Right lobe of liver (tissue), 6 donors: ENCODE results near the gene DLEC1. TPM values are rescaled to one million over a fixed set of nuclear protein-coding genes. Genes with fewer than 3 reads are reported as not detected.
A peak's percentile ranks its signal among the peaks of the same experiment; 100 is the strongest.
"Not testable (repeated sequence)": the region's sequence is repeated elsewhere in the genome, so short reads cannot be mapped to it uniquely, and the experiment has no call there.

Experiments used
- ATAC-seq, 4 donors: fragments of 200-7000 bp; cut with Tn5 transposase; one replicate each; pipeline ENCODE4 v1.9.1; 2020; ENCODE audit warnings: mild to moderate bottlenecking in 4 of 4, moderate library complexity in 4 of 4
- DNase-seq, 3 donors: peaks; one replicate each; pipeline ENCODE4 v3.0.0-alpha.2; 2020
- H3K27ac ChIP-seq, 3 donors: fragments of 200-600 bp; one replicate each; pipeline ENCODE4 v1.8.0; 2022
- H3K27me3 ChIP-seq, 2 donors: fragments of 200-600 bp; one replicate each; pipeline ENCODE4 v1.8.0; 2022
- H3K36me3 ChIP-seq, 4 donors: fragments of 200-600 bp; sonication (generic) in 1 of 4; one replicate each; pipeline versions ENCODE4 v1.5.1 to v1.8.0; 2017 to 2022; ENCODE audit warnings: control low read depth in 1 of 4
- H3K4me1 ChIP-seq, 4 donors: fragments of 200-600 bp; sonication (generic) in 1 of 4; one replicate each; pipeline versions ENCODE4 v1.5.1 to v1.8.0; 2017 to 2022; ENCODE audit warnings: control low read depth in 1 of 4
- H3K4me3 ChIP-seq, 3 donors: fragments of 200-600 bp; one replicate each; pipeline ENCODE4 v1.8.0; 2022
- H3K9me3 ChIP-seq, 4 donors: fragments of 200-600 bp; sonication (generic) in 1 of 4; one replicate each; pipeline versions ENCODE4 v1.5.1 to v1.8.0; 2017 to 2022; ENCODE audit warnings: control low read depth in 1 of 4
- CTCF ChIP-seq, 4 donors: fragments of 200-600 bp in 3 of 4; fragments of 450-650 bp in 1 of 4; IDR thresholded peaks; one replicate each; pipeline versions ENCODE4 v1.5.1 to v1.8.0; 2016 to 2022; ENCODE audit warnings: antibody characterized with exemption in 4 of 4, mild to moderate bottlenecking in 2 of 4
- POLR2A ChIP-seq: fragments of 450-650 bp; IDR thresholded peaks from one replicate; pipeline ENCODE4 v1.6.1; 2017; ENCODE audit warnings: antibody characterized with exemption, mild to moderate bottlenecking
- WGBS: methylation state at CpG from one replicate; pipeline ENCODE4 v1.1.6; 2018; ENCODE audit warnings: low coverage, low lambda C conversion rate; ENCODE audit not compliant: insufficient coverage; ENCODE audit errors: missing lambda C conversion rate; 5-methylcytosine and 5-hydroxymethylcytosine counted together
- intact Hi-C, 2 donors: fragments of 100-400 bp; cut with DNase I; formaldehyde crosslinking; loops; one replicate each; pipeline versions ENCODE4 v1.11.2 to v1.14.1; 2022
- total RNA-seq, 6 experiments: library from RNA; depleted of rRNA in 2 of 6; stranded (reverse); fragments of >200 nt in 2 of 6; fragmentation: NEBNext Ultra II Directional in 3 of 6; extraction: Animal tissue kit (Norgen Biotek cat#: 25700) in 3 of 6; gene quantifications; one replicate each; pipeline versions ENCODE4 v1.1.0 to v1.2.4, GENCODE V29; 2016 to 2023
- donor health status: DM: no; HTN: yes; CAD: no.
- donor health status: DM: no; HTN: no; CAD: no.
- donor health status: DM: no; HTN: no; CAD: no.
- donor health status: DM: no; HTN: yes; CAD: no.
- donor health status: DM: no; HTN: yes; CAD: no.

Gene DLEC1
- total RNA-seq, 6 experiments from 2014 or later, result 0.04 to 0.18 (median 0.15) TPM; not detected in 2

GRCh38 chr3:38134517-38135143, 95.6 kb downstream of the DLEC1 start:
- intact Hi-C loops, H3K9me3 ChIP-seq, ATAC-seq, H3K27me3 ChIP-seq: not testable (repeated sequence)
- peak overlapping the region; percentile 45 to 90 (median 67) for H3K27ac ChIP-seq
- peak; percentile 37 for TF ChIP-seq POLR2A
- peaks cover 0 to 44% (median 18%) of the 10 kb centered on the region in 4 donors for H3K36me3 ChIP-seq
- DNase-seq, result peak in 2 of 3 donors; percentile 15 to 45
- WGBS, result 39% methylated on average over 6 of the region's 10 CpGs
- peaks cover 0 to 74% (median 28%) of the 10 kb centered on the region in 4 donors for H3K4me1 ChIP-seq
- H3K4me3 ChIP-seq, result peak overlapping the region; percentile 97 to 99 (median 98)

- WGBS, result 15% methylated on average over 10 of the region's 10 CpGs
- H3K9me3 ChIP-seq, H3K27me3 ChIP-seq, intact Hi-C loops, ATAC-seq: not testable (repeated sequence)
- peak overlapping the region; percentile 97 to 99 (median 98) for H3K4me3 ChIP-seq
- DNase-seq, result peak in 1 of 3 donors; percentile 7
- H3K4me1 ChIP-seq, result peaks cover 0 to 67% (median 26%) of the 10 kb centered on the region in 4 donors
- peak overlapping the region; percentile 67 to 90 (median 89) for H3K27ac ChIP-seq
- H3K36me3 ChIP-seq, result peaks cover 0 to 39% (median 14%) of the 10 kb centered on the region in 4 donors
Observed at GRCh38 chr3:38135621-38136277, 96.7 kb downstream of the DLEC1 start.

GRCh38 chr3:38136393-38136776, 97.4 kb downstream of the DLEC1 start:
- DNase-seq, result no peak
- H3K4me3 ChIP-seq, result peak overlapping the region; percentile 97 to 99 (median 98)
- H3K4me1 ChIP-seq, result peaks cover 0 to 60% (median 23%) of the 10 kb centered on the region in 4 donors
- no peaks in the 10 kb centered on the region for H3K9me3 ChIP-seq
- peaks cover 0 to 39% (median 17%) of the 10 kb centered on the region in 4 donors for H3K36me3 ChIP-seq
- no peak for TF ChIP-seq CTCF (IDR thresholded peaks at IDR 0.05)
- no peak for TF ChIP-seq POLR2A
- H3K27ac ChIP-seq, result peak overlapping the region; percentile 67 to 90 (median 89)
- no peak for ATAC-seq
- 0% methylated on average over 4 of the region's 20 CpGs for WGBS
- no peaks in the 10 kb centered on the region for H3K27me3 ChIP-seq
- intact Hi-C loops, result no loop called here

- H3K27me3 ChIP-seq, result no peaks in the 10 kb centered on the region
- ATAC-seq, result peak; percentile 83 to 94 (median 86)
- 3% methylated on average over 18 of the region's 66 CpGs for WGBS
- no peaks in the 10 kb centered on the region for H3K9me3 ChIP-seq
- H3K36me3 ChIP-seq, result peaks cover 0 to 39% (median 17%) of the 10 kb centered on the region in 4 donors
- H3K4me1 ChIP-seq, result peaks cover 0 to 54% (median 20%) of the 10 kb centered on the region in 4 donors
- intact Hi-C loops, result no loop called here
- H3K27ac ChIP-seq, result peak within 1 kb of the TSS; percentile 81 to 92 (median 90)
- TF ChIP-seq CTCF (IDR thresholded peaks at IDR 0.05), result no peak
- TF ChIP-seq POLR2A, result peak; percentile 97
- peak; percentile 100 for DNase-seq
- H3K4me3 ChIP-seq, result peak within 1 kb of the TSS; percentile 97 to 99 (median 98)
Observed at GRCh38 chr3:38136777-38137614, 98.0 kb downstream of the DLEC1 start, which contains the start of gene ACAA1. TSS of gene ACAA1 (minus strand) at chr3:38137127. CDS start at chr3:38137035, 92 bp downstream.

- Histone ChIP-seq H3K27ac (peak overlapping the region; percentile 81 to 92 (median 89)), H3K4me3 (peak overlapping the region; percentile 73 to 99 (median 98)), H3K27me3 (no peaks in the 10 kb centered on the region), H3K36me3 (peaks cover 0 to 35% (median 13%) of the 10 kb centered on the region in 4 donors), H3K4me1 (peaks cover 0 to 46% (median 16%) of the 10 kb centered on the region in 4 donors), H3K9me3 (no peaks in the 10 kb centered on the region)
- TF ChIP-seq CTCF (IDR thresholded peaks at IDR 0.05) (no peak), POLR2A (no peak)
- intact Hi-C loops, result no loop called here
- peak in 2 of 3 donors; percentile 22 to 62 for DNase-seq
- 4% methylated on average over 11 of the region's 22 CpGs for WGBS
- no peak for ATAC-seq
Observed at GRCh38 chr3:38137615-38138348, 98.8 kb downstream of the DLEC1 start.
